ENCODE data around the gene BDH1.

BDH1 gene

GRCh38 chr3:197512691-197513571 lies 42.8 kb downstream of the BDH1 start:
- H3K9ac ChIP-seq (ENCODE audit: low read length) = no peak overlapping the region
- H3K36me3 ChIP-seq (replicated peaks; ENCODE audit: low read depth, low read length) = peaks cover 8% of the 10 kb centered on the region
- no peak overlapping the region for H3K4me2 ChIP-seq (ENCODE audit: low read length)
- no peaks in the 10 kb centered on the region for H3K27me3 ChIP-seq (ENCODE audit: low read depth, low read length)
- no peak overlapping the region for H3K4me3 ChIP-seq (ENCODE audit: low read length)
- no peaks in the 10 kb centered on the region for H3K9me3 ChIP-seq (ENCODE audit: insufficient read depth, low read length)
- no peak overlapping the region for H3K27ac ChIP-seq (ENCODE audit: low read length)
- no peak overlapping the region for H2AFZ ChIP-seq (ENCODE audit: low read depth, low read length)
- TF ChIP-seq EZH2phosphoT487 (IDR thresholded peaks at IDR 0.05; ENCODE audit: low read depth) (no peak), CTCF (IDR thresholded peaks at IDR 0.05; ENCODE audit: low read depth, low read length) (no peak)
- peaks cover 2% of the 10 kb centered on the region; the same call in 1 of the 2 replicates for H3K4me1 ChIP-seq (ENCODE audit: low read length)
- H4K20me1 ChIP-seq (ENCODE audit: insufficient read depth, low read length) = no peaks in the 10 kb centered on the region
- no peaks in the 10 kb centered on the region for H3K79me2 ChIP-seq (ENCODE audit: low read length)

GRCh38 chr3:197511853-197512635 lies 43.7 kb downstream of the BDH1 start:
- no peaks in the 10 kb centered on the region for H3K27me3 ChIP-seq (ENCODE audit: low read depth, low read length)
- TF ChIP-seq CTCF (IDR thresholded peaks at IDR 0.05; ENCODE audit: low read depth, low read length) (no peak), EZH2phosphoT487 (IDR thresholded peaks at IDR 0.05; ENCODE audit: low read depth) (no peak)

GRCh38 chr3:197511130-197511529 lies 44.6 kb downstream of the BDH1 start:
- Histone ChIP-seq H3K4me1 (ENCODE audit: low read length) (peaks cover 2% of the 10 kb centered on the region; the same call in 1 of the 2 replicates), H3K9ac (ENCODE audit: low read length) (no peak overlapping the region), H3K9me3 (ENCODE audit: insufficient read depth, low read length) (no peaks in the 10 kb centered on the region), H2AFZ (ENCODE audit: low read depth, low read length) (no peak overlapping the region), H3K27ac (ENCODE audit: low read length) (no peak overlapping the region), H3K4me3 (ENCODE audit: low read length) (no peak overlapping the region), H3K79me2 (ENCODE audit: low read length) (no peaks in the 10 kb centered on the region), H4K20me1 (ENCODE audit: insufficient read depth, low read length) (no peaks in the 10 kb centered on the region), H3K4me2 (ENCODE audit: low read length) (no peak overlapping the region), H3K27me3 (ENCODE audit: low read depth, low read length) (no peaks in the 10 kb centered on the region), H3K36me3 (replicated peaks; ENCODE audit: low read depth, low read length) (peaks cover 8% of the 10 kb centered on the region)
- no peak for TF ChIP-seq CTCF (IDR thresholded peaks at IDR 0.05; ENCODE audit: low read depth, low read length)

More at GRCh38 chr3:197511853-197512635, 43.7 kb downstream of the BDH1 start:
- peaks cover 2% of the 10 kb centered on the region; the same call in 1 of the 2 replicates for H3K4me1 ChIP-seq (ENCODE audit: low read length)
- H3K27ac ChIP-seq (ENCODE audit: low read length) = no peak overlapping the region
- no peak overlapping the region for H3K9ac ChIP-seq (ENCODE audit: low read length)
- no peaks in the 10 kb centered on the region for H3K79me2 ChIP-seq (ENCODE audit: low read length)
- no peaks in the 10 kb centered on the region for H4K20me1 ChIP-seq (ENCODE audit: insufficient read depth, low read length)
- peaks cover 8% of the 10 kb centered on the region for H3K36me3 ChIP-seq (replicated peaks; ENCODE audit: low read depth, low read length)
- H3K4me2 ChIP-seq (ENCODE audit: low read length) = no peak overlapping the region
- H3K4me3 ChIP-seq (ENCODE audit: low read length) = no peak overlapping the region
- H2AFZ ChIP-seq (ENCODE audit: low read depth, low read length) = no peak overlapping the region
- H3K9me3 ChIP-seq (ENCODE audit: insufficient read depth, low read length) = no peaks in the 10 kb centered on the region

GRCh38 chr3:197510642-197511018 lies 45.1 kb downstream of the BDH1 start:
- Histone ChIP-seq H3K4me1 (ENCODE audit: low read length) (peaks cover 2% of the 10 kb centered on the region; the same call in 1 of the 2 replicates), H3K4me3 (ENCODE audit: low read length) (no peak overlapping the region), H3K4me2 (ENCODE audit: low read length) (no peak overlapping the region), H4K20me1 (ENCODE audit: insufficient read depth, low read length) (no peaks in the 10 kb centered on the region), H2AFZ (ENCODE audit: low read depth, low read length) (no peak overlapping the region), H3K36me3 (replicated peaks; ENCODE audit: low read depth, low read length) (peaks cover 8% of the 10 kb centered on the region), H3K79me2 (ENCODE audit: low read length) (no peaks in the 10 kb centered on the region), H3K27ac (ENCODE audit: low read length) (no peak overlapping the region), H3K9ac (ENCODE audit: low read length) (no peak overlapping the region), H3K27me3 (ENCODE audit: low read depth, low read length) (no peaks in the 10 kb centered on the region), H3K9me3 (ENCODE audit: insufficient read depth, low read length) (no peaks in the 10 kb centered on the region)
- TF ChIP-seq EZH2phosphoT487 (IDR thresholded peaks at IDR 0.05; ENCODE audit: low read depth) (no peak), CTCF (IDR thresholded peaks at IDR 0.05; ENCODE audit: low read depth, low read length) (no peak)

Data from OCI-LY3 (cell line).